HCT116 (cell line): ENCODE measurements around the gene TMF1. TPM values are rescaled to one million over a fixed set of nuclear protein-coding genes. Genes with fewer than 3 reads are reported as not detected.

ENCODE experiments used
- ATAC-seq: fragments of 200-7000 bp; cut with Tn5 transposase; 2 replicates; pipeline ENCODE4 v1.9.1; 2020; ENCODE audit warnings: mild to moderate bottlenecking, moderate library complexity
- BruUV-seq: library from RNA; stranded (reverse); fragments of 400-500 nt; replicated peaks from 2 replicates; lab custom pipeline; 2021; lab: Mats Ljungman, UMichigan
- CTCF ChIA-PET: fragments of 300-600 bp; sonication (Branson Sonifier 250); formaldehyde crosslinking; loops from one replicate; lab custom pipeline; 2021; ENCODE audit warnings: antibody characterized with exemption; lab: Charles Lee
- POLR2A ChIA-PET: fragments of 300-600, 350-600 bp; sonication (Branson Sonifier 250); formaldehyde crosslinking; loops from one replicate; lab custom pipeline; 2021; ENCODE audit warnings: antibody characterized with exemption; lab: Charles Lee
- RAD21 ChIA-PET, 2 experiments: fragments of 300-600 bp; sonication (Branson Sonifier 250); formaldehyde crosslinking; loops; one replicate each; lab custom pipeline; 2023; ENCODE audit warnings: low total read pairs in 2 of 2; ENCODE audit not compliant: uncharacterized antibody in 2 of 2, unreplicated experiment in 2 of 2, low non-redundant PET in 1 of 2; lab: Charles Lee
- DNase-seq: peaks from one replicate; pipeline ENCODE4 v3.0.0-alpha.2; 2010; ENCODE audit warnings: low read depth, low spot score
- H2AFZ ChIP-seq: fragments of 200-600 bp; shearing (Covaris generic), sonication (generic); 2 replicates; pipeline ENCODE4 v1.6.1; 2017; ENCODE audit warnings: low read depth, mixed run types, mixed read lengths, antibody characterized with exemption, low read length; ENCODE audit not compliant: poor library complexity, severe bottlenecking
- H3K27ac ChIP-seq: 2 replicates; pipeline ENCODE4 v1.5.1; 2012; ENCODE audit warnings: low read depth, low read length
- H3K27me3 ChIP-seq: fragments of 200-600 bp; sonication (generic); 2 replicates; pipeline ENCODE4 v1.6.1; 2016; ENCODE audit warnings: mixed run types, low read length, mixed read lengths; ENCODE audit not compliant: insufficient read depth
- H3K36me3 ChIP-seq, 2 experiments: fragments of 200-500 bp in 1 of 2; fragments of 200-600 bp in 1 of 2; sonication (Bioruptor generic) in 1 of 2; sonication (generic) in 1 of 2; 2 replicates each; pipeline versions ENCODE4 v1.5.1 to v1.6.1; 2014 to 2016; ENCODE audit warnings: low read length in 2 of 2, inconsistent platforms in 1 of 2, mixed read lengths in 1 of 2, mixed run types in 1 of 2; ENCODE audit not compliant: insufficient read depth in 2 of 2, control insufficient read depth in 1 of 2
- H3K4me1 ChIP-seq, 2 experiments: fragments of 200-600 bp in 1 of 2; sonication (generic) in 1 of 2; 2 replicates each; pipeline versions ENCODE4 v1.5.1 to v1.6.1; 2012 to 2017; ENCODE audit warnings: low read length in 2 of 2, inconsistent platforms in 1 of 2, mild to moderate bottlenecking in 1 of 2, mixed read lengths in 1 of 2, mixed run types in 1 of 2, moderate library complexity in 1 of 2; ENCODE audit not compliant: insufficient read depth in 2 of 2, control insufficient read depth in 1 of 2
- H3K4me2 ChIP-seq: fragments of 200-600 bp; sonication (generic); 2 replicates; pipeline ENCODE4 v1.6.1; 2017; ENCODE audit warnings: mixed run types, low read length, mixed read lengths
- H3K4me3 ChIP-seq, 2 experiments: fragments of 200-600 bp in 1 of 2; sonication (generic) in 1 of 2; replicated peaks in 1 of 2; 2 replicates each; pipeline ENCODE4 v1.5.1; 2011 to 2016; ENCODE audit warnings: low read length in 2 of 2, control low read depth in 1 of 2, low read depth in 1 of 2, mild to moderate bottlenecking in 1 of 2, mixed read lengths in 1 of 2, mixed run types in 1 of 2
- H3K79me2 ChIP-seq: fragments of 200-600 bp; sonication (generic); 2 replicates; pipeline ENCODE4 v1.6.1; 2017; ENCODE audit warnings: mild to moderate bottlenecking, mixed run types, low read length, moderate library complexity, mixed read lengths; ENCODE audit not compliant: insufficient read depth
- H3K9ac ChIP-seq: fragments of 200-600 bp; sonication (generic); 2 replicates; pipeline ENCODE4 v1.6.1; 2016; ENCODE audit warnings: low read length, mixed read lengths
- H3K9me2 ChIP-seq: fragments of 200-600 bp; sonication (generic), shearing (Covaris generic); 2 replicates; pipeline ENCODE4 v1.6.1; 2017; ENCODE audit warnings: mixed run types, mild to moderate bottlenecking, moderate library complexity; ENCODE audit not compliant: insufficient read depth
- H3K9me3 ChIP-seq, 2 experiments: fragments of 200-500 bp in 1 of 2; fragments of 200-600 bp in 1 of 2; sonication (Bioruptor generic) in 1 of 2; sonication (generic) in 1 of 2; 2 replicates each; pipeline ENCODE4 v1.6.1; 2014 to 2017; ENCODE audit warnings: low read length in 2 of 2, mixed read lengths in 2 of 2, inconsistent platforms in 1 of 2, low read depth in 1 of 2, mild to moderate bottlenecking in 1 of 2, mixed run types in 1 of 2, moderate library complexity in 1 of 2; ENCODE audit not compliant: control insufficient read depth in 1 of 2, insufficient read depth in 1 of 2
- H4K20me1 ChIP-seq: fragments of 200-600 bp; sonication (generic), shearing (Covaris generic); 2 replicates; pipeline ENCODE4 v1.6.1; 2017; ENCODE audit warnings: mixed run types, mild to moderate bottlenecking, moderate library complexity; ENCODE audit not compliant: insufficient read depth
- CBX3 ChIP-seq: IDR thresholded peaks from 2 replicates; pipeline ENCODE4 v1.6.1; 2012; ENCODE audit warnings: low read depth
- FOSL1 ChIP-seq: IDR thresholded peaks from 2 replicates; pipeline ENCODE4 v1.6.1; 2012; ENCODE audit warnings: low read depth
- JUND ChIP-seq: IDR thresholded peaks from 2 replicates; pipeline ENCODE4 v1.6.1; 2012
- MAX ChIP-seq: IDR thresholded peaks from 2 replicates; pipeline ENCODE4 v1.6.1; 2012
- POLR2A ChIP-seq: IDR thresholded peaks from 2 replicates; pipeline ENCODE4 v1.7.0; 2011; ENCODE audit warnings: borderline replicate concordance; ENCODE audit not compliant: insufficient read depth, insufficient read length; ENCODE audit errors: extremely low read depth
- POLR2AphosphoS5 ChIP-seq: IDR thresholded peaks from 2 replicates; pipeline ENCODE4 v1.6.1; 2011; ENCODE audit warnings: mild to moderate bottlenecking, low read depth, low read length, moderate library complexity
- YY1 ChIP-seq: IDR thresholded peaks from 2 replicates; pipeline ENCODE4 v1.6.1; 2011; ENCODE audit warnings: low read length, low read depth, moderate library complexity, mild to moderate bottlenecking; ENCODE audit not compliant: insufficient replicate concordance; ENCODE audit errors: extremely low read depth
- ZNF274 ChIP-seq: fragments of 200-500 bp; sonication (Bioruptor generic); IDR thresholded peaks from 2 replicates; pipeline ENCODE4 v1.6.1; 2014; ENCODE audit warnings: mild to moderate bottlenecking, low read depth, low read length, inconsistent platforms
- intact Hi-C: fragments of 100-400 bp; cut with micrococcal nuclease; formaldehyde crosslinking; loops from 2 replicates; pipeline ENCODE4 v1.10.0; 2022
- total RNA-seq: library from RNA; stranded (reverse); gene quantifications from one replicate; pipeline ENCODE4 v1.2.1, GENCODE V29; 2021; ENCODE audit not compliant: unreplicated experiment
- TF ChIP-seq, protein P1 (sequence below), 3 experiments: fragments of 200-600 bp in 1 of 3; sonication (generic) in 1 of 3; IDR thresholded peaks in 2 of 3; conservative IDR thresholded peaks in 1 of 3; 2 replicates each; pipeline ENCODE4 v1.5.1; 2012 to 2017; ENCODE audit warnings: low read depth in 2 of 3, low read length in 2 of 3, antibody characterized with exemption in 1 of 3, borderline replicate concordance in 1 of 3, control low read depth in 1 of 3, mild to moderate bottlenecking in 1 of 3, mixed read lengths in 1 of 3, mixed run types in 1 of 3, moderate library complexity in 1 of 3; ENCODE audit not compliant: insufficient read depth in 1 of 3

Gene TMF1
- total RNA-seq, 1 experiment from 2014 or later, result 27.3 TPM

DNA sequence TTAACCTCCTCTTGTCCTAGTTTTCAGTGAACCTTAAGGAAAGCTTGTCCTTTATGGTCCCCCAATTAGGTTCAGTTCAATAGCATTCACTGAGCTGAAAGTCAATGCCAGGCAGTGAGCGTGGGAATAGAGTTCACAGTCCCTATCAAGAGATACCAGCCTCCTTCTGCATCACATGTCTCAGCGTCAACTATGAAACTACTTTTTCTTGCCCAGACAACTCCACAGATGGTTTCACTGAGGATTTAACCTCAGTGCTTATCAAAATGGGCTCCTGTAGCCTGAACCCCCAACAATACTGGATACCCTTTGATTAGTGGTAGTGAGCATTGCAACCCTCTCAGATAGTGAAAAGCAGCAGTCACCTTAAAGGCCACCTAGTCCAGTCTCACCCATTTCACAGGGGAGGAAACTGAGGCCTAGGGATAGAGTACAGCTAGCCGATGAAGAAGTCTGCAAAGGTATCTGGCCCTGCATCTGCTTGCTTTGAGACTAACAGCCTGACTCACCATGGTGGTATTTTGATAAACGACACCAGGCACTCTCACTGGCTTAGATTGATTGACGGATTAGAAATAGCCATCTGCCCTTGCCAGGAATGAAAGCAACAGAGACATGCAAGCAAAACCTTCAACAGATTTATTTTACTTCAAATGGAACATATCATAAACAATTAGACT is 29.6 kb upstream of the TMF1 start:
- intact Hi-C loops, result loop anchor here (2.0 kb wide), 1 partner anchor 69 kb away; the partner anchor contains the start of gene EOGT
- Histone ChIP-seq H2AFZ (no peak overlapping the region), H3K4me2 (peak overlapping the region; percentile 40), H3K27me3 (no peaks in the 10 kb centered on the region), H3K4me1 (peaks cover 28 to 58% of the 10 kb centered on the region in 2 experiments), H3K36me3 (no peaks in the 10 kb centered on the region), H3K79me2 (peaks cover 43% of the 10 kb centered on the region), H3K9me2 (no peaks in the 10 kb centered on the region), H3K27ac (no peak overlapping the region), H3K9me3 (no peaks in the 10 kb centered on the region), H3K9ac (no peak overlapping the region), H3K4me3 (no peak overlapping the region), H4K20me1 (no peaks in the 10 kb centered on the region)
- POLR2A ChIA-PET, result no interaction called here
- CTCF ChIA-PET, result no interaction called here
- no peak for TF ChIP-seq ZNF274
- TF ChIP-seq YY1, result no peak
- peak; percentile 58; the same call in 1 of the 2 replicates for TF ChIP-seq CBX3
- TF ChIP-seq JUND, result peak; percentile 31; the same call in 1 of the 2 replicates
- TF ChIP-seq MAX, result 0 out of 2 replicates have a peak, but pooled peaks have one; percentile 20
- TF ChIP-seq POLR2A, result no peak
- TF ChIP-seq FOSL1, result peak; percentile 30; the same call in 1 of the 2 replicates
- TF ChIP-seq, protein P1, sequence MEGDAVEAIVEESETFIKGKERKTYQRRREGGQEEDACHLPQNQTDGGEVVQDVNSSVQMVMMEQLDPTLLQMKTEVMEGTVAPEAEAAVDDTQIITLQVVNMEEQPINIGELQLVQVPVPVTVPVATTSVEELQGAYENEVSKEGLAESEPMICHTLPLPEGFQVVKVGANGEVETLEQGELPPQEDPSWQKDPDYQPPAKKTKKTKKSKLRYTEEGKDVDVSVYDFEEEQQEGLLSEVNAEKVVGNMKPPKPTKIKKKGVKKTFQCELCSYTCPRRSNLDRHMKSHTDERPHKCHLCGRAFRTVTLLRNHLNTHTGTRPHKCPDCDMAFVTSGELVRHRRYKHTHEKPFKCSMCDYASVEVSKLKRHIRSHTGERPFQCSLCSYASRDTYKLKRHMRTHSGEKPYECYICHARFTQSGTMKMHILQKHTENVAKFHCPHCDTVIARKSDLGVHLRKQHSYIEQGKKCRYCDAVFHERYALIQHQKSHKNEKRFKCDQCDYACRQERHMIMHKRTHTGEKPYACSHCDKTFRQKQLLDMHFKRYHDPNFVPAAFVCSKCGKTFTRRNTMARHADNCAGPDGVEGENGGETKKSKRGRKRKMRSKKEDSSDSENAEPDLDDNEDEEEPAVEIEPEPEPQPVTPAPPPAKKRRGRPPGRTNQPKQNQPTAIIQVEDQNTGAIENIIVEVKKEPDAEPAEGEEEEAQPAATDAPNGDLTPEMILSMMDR (IDR thresholded peaks at IDR 0.05 in 2 of 3, conservative IDR thresholded peaks at IDR 0.05 in 1 of 3; ENCODE audit: borderline replicate concordance in 1 of 3, insufficient read depth in 1 of 3, low read depth in 2 of 3, low read length in 2 of 3), result no peak
- TF ChIP-seq POLR2AphosphoS5, result no peak
- DNase-seq (no peak), ATAC-seq (no peak)
- BruUV-seq, result no TSS peak
- RAD21 ChIA-PET, result no interaction called here
